GM12878 (cell line): ENCODE measurements around the gene SERBP1. TPM values are rescaled to one million over a fixed set of nuclear protein-coding genes. Genes with fewer than 3 reads are reported as not detected.
A peak's percentile ranks its signal among the peaks of the same experiment; 100 is the strongest.
"Not testable (repeated sequence)": the region's sequence is repeated elsewhere in the genome, so short reads cannot be mapped to it uniquely, and the experiment has no call there.

Experiments
- ATAC-seq: fragments of 200-7000 bp; cut with Tn5 transposase; 3 replicates; pipeline ENCODE4 v1.9.1; 2020; ENCODE audit warnings: mild to moderate bottlenecking, moderate library complexity
- BruUV-seq: library from RNA; stranded (reverse); fragments of 400-500 nt; replicated peaks from 2 replicates; lab custom pipeline; 2021; lab: Mats Ljungman, UMichigan
- CTCF ChIA-PET: fragments of 300-600 bp; sonication (Branson Sonifier 250); formaldehyde crosslinking; extraction: SDS; loops from one replicate; lab custom pipeline; 2021; ENCODE audit warnings: inconsistent platforms; lab: Yijun Ruan, JAX
- POLR2A ChIA-PET: fragments of 350-600 bp; formaldehyde crosslinking; extraction: SDS; loops from one replicate; lab custom pipeline; 2021; ENCODE audit warnings: inconsistent platforms; lab: Charles Lee
- RAD21 ChIA-PET: fragments of 300-600 bp; sonication (Branson Sonifier 250); formaldehyde crosslinking; loops from one replicate; lab custom pipeline; 2023; ENCODE audit warnings: antibody characterized with exemption; ENCODE audit not compliant: unreplicated experiment; lab: Charles Lee
- SMC1A ChIA-PET: fragments of 300-600 bp; sonication (Branson Sonifier 250); formaldehyde crosslinking; loops from one replicate; lab custom pipeline; 2023; ENCODE audit not compliant: unreplicated experiment, uncharacterized antibody; lab: Charles Lee
- DNase-seq: peaks from one replicate; pipeline ENCODE4 v3.0.0-alpha.2; 2011; ENCODE audit warnings: low read depth, low spot score
- FAIRE-seq: peaks from 3 replicates; lab custom pipeline; 2011; peaks lifted over from hg19 to GRCh38; lab: Jason Lieb, UNC
- H2AFZ ChIP-seq: 2 replicates; pipeline ENCODE4 v1.6.0; 2011; ENCODE audit warnings: low read depth, low read length, control low read depth; ENCODE audit not compliant: control insufficient read depth
- H3K27ac ChIP-seq: 2 replicates; pipeline ENCODE4 v1.5.1; 2011; ENCODE audit warnings: control low read depth; ENCODE audit not compliant: control insufficient read depth, insufficient read depth
- H3K27me3 ChIP-seq, 2 experiments: replicated peaks in 1 of 2; 2 replicates each; pipeline versions ENCODE4 v1.6.0 to v1.6.1; 2011; ENCODE audit warnings: low read length in 1 of 2; ENCODE audit not compliant: control insufficient read depth in 2 of 2, insufficient read depth in 2 of 2
- H3K36me3 ChIP-seq, 2 experiments: 2 replicates each; pipeline ENCODE4 v1.5.1; 2011; ENCODE audit warnings: low read length in 1 of 2; ENCODE audit not compliant: control insufficient read depth in 2 of 2, insufficient read depth in 2 of 2
- H3K4me1 ChIP-seq: 2 replicates; pipeline ENCODE4 v1.6.1; 2011; ENCODE audit warnings: mild to moderate bottlenecking, low read length, moderate library complexity, mixed read lengths; ENCODE audit not compliant: control insufficient read depth, insufficient read depth
- H3K4me2 ChIP-seq: 2 replicates; pipeline ENCODE4 v1.6.0; 2011; ENCODE audit warnings: control low read depth; ENCODE audit not compliant: control insufficient read depth, insufficient read depth
- H3K4me3 ChIP-seq: fragments of 200-600 bp; sonication (generic); 2 replicates; pipeline ENCODE4 v1.5.1; 2016
- H3K79me2 ChIP-seq: 2 replicates; pipeline ENCODE4 v1.6.0; 2011; ENCODE audit warnings: low read length; ENCODE audit not compliant: control insufficient read depth, insufficient read depth
- H3K9ac ChIP-seq: 2 replicates; pipeline ENCODE4 v1.8.0; 2011; ENCODE audit warnings: low read length, control low read depth, mixed read lengths; ENCODE audit not compliant: control insufficient read depth, insufficient read depth
- H3K9me3 ChIP-seq: replicated peaks from 3 replicates; pipeline ENCODE4 v1.5.1; 2011; ENCODE audit warnings: mild to moderate bottlenecking, low read length; ENCODE audit not compliant: control insufficient read depth, insufficient read depth
- H4K20me1 ChIP-seq: 2 replicates; pipeline ENCODE4 v1.6.0; 2011; ENCODE audit not compliant: control insufficient read depth, insufficient read depth
- SPI1 ChIP-seq: IDR thresholded peaks from 2 replicates; pipeline ENCODE4 v1.6.1; 2011; ENCODE audit warnings: low read depth, mild to moderate bottlenecking, low read length, moderate library complexity, borderline replicate concordance; ENCODE audit not compliant: insufficient read depth
- ZNF384 ChIP-seq: IDR thresholded peaks from 2 replicates; pipeline ENCODE4 v1.6.1; 2012; ENCODE audit warnings: low read depth, mild to moderate bottlenecking, low read length, improper control_type of control experiment, borderline replicate concordance
- WGBS: methylation state at CpG from one replicate; pipeline ENCODE4 v1.1.6; 2016; ENCODE audit warnings: low lambda C conversion rate; ENCODE audit not compliant: insufficient replicate concordance, insufficient coverage; ENCODE audit errors: missing lambda C conversion rate; 5-methylcytosine and 5-hydroxymethylcytosine counted together
- in situ Hi-C: fragments of 300-500 bp; cut with MboI; formaldehyde crosslinking; loops from 9 replicates; pipeline ENCODE4 v1.14.3; 2018; ENCODE audit warnings: mixed read lengths
- intact Hi-C: fragments of 100-400 bp; cut with micrococcal nuclease; formaldehyde crosslinking; loops from one replicate; pipeline ENCODE4 v1.14.2; 2022; ENCODE audit not compliant: unreplicated experiment
- polyA plus RNA-seq, 11 experiments: library from polyadenylated mRNA; depleted of rRNA in 4 of 11; unstranded in 6 of 11; stranded (reverse) in 5 of 11; fragments of >200 nt; fragmentation: Nextera tagmentation in 4 of 11; fragmentation: Illumina TruSeq in 1 of 11; extraction: Ambion mirVana in 4 of 11; extraction: Trizol in 1 of 11; gene quantifications; 1 replicate in 1 of 11; 2 replicates in 10 of 11; pipeline versions ENCODE4 v1.2.1 to v1.2.3, GENCODE V29; 2011 to 2016; ENCODE audit warnings: inconsistent platforms in 2 of 11, missing spikeins in 2 of 11, low read depth in 1 of 11
- total RNA-seq, 4 experiments: library from RNA; depleted of rRNA in 3 of 4; stranded (reverse); fragments of >200 nt in 3 of 4; fragmentation: Illumina TruSeq in 1 of 4; extraction: Trizol in 1 of 4; gene quantifications; 2 replicates each; pipeline versions ENCODE4 v1.2.1 to v1.2.3, GENCODE V29; 2013 to 2021
- TF ChIP-seq, protein P1 (sequence below): fragments of 450-650 bp; IDR thresholded peaks from 2 replicates; pipeline ENCODE4 v1.6.1; 2017; ENCODE audit warnings: antibody characterized with exemption, mild to moderate bottlenecking, moderate library complexity
- TF ChIP-seq, protein P2 (sequence below): fragments of 450-650 bp; IDR thresholded peaks from 2 replicates; pipeline ENCODE4 v1.6.1; 2016; ENCODE audit warnings: mild to moderate bottlenecking, moderate library complexity, borderline replicate concordance

The SERBP1 gene
- total and polyA plus RNA-seq, 10 of the 15 experiments (the other 5 are each of a cell fraction or from before 2014, with no cell fraction given), result 76.7 to 509 (median 384) TPM

DNA sequence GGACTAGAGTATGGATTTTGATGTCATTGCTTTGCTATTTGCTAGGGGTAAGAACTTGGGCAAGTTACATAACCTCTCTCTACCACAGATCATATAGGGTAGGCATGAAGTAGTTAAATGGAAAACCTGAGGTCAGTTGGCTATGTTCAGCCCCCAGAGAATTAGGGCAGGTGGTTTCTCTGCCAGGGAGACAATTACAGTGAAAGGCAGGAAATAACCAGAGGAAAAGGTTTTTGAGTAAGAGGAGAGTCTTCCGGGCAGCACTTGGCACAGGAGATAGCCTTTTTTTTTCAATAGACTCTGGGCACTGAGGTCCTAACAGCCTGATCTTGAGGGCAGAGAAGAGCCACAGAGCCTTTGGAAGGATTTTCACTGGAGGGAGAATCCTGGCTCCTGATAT lies 16.7 kb upstream of the SERBP1 start (continued):
- TF ChIP-seq, protein P1, sequence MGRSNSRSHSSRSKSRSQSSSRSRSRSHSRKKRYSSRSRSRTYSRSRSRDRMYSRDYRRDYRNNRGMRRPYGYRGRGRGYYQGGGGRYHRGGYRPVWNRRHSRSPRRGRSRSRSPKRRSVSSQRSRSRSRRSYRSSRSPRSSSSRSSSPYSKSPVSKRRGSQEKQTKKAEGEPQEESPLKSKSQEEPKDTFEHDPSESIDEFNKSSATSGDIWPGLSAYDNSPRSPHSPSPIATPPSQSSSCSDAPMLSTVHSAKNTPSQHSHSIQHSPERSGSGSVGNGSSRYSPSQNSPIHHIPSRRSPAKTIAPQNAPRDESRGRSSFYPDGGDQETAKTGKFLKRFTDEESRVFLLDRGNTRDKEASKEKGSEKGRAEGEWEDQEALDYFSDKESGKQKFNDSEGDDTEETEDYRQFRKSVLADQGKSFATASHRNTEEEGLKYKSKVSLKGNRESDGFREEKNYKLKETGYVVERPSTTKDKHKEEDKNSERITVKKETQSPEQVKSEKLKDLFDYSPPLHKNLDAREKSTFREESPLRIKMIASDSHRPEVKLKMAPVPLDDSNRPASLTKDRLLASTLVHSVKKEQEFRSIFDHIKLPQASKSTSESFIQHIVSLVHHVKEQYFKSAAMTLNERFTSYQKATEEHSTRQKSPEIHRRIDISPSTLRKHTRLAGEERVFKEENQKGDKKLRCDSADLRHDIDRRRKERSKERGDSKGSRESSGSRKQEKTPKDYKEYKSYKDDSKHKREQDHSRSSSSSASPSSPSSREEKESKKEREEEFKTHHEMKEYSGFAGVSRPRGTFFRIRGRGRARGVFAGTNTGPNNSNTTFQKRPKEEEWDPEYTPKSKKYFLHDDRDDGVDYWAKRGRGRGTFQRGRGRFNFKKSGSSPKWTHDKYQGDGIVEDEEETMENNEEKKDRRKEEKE, result no peak

GRCh38 chr1:67446014-67446413 lies 15.8 kb upstream of the SERBP1 start:
- H3K4me2 ChIP-seq, H2AFZ ChIP-seq, SMC1A ChIA-PET, H3K27ac ChIP-seq, DNase-seq, H3K27me3 ChIP-seq, POLR2A ChIA-PET, H3K9me3 ChIP-seq, H3K79me2 ChIP-seq, CTCF ChIA-PET, H3K4me1 ChIP-seq, H3K9ac ChIP-seq, H3K4me3 ChIP-seq, FAIRE-seq, BruUV-seq, in situ Hi-C loops, ATAC-seq, intact Hi-C loops, H3K36me3 ChIP-seq, H4K20me1 ChIP-seq: not testable (repeated sequence)
- TF ChIP-seq, protein P2, sequence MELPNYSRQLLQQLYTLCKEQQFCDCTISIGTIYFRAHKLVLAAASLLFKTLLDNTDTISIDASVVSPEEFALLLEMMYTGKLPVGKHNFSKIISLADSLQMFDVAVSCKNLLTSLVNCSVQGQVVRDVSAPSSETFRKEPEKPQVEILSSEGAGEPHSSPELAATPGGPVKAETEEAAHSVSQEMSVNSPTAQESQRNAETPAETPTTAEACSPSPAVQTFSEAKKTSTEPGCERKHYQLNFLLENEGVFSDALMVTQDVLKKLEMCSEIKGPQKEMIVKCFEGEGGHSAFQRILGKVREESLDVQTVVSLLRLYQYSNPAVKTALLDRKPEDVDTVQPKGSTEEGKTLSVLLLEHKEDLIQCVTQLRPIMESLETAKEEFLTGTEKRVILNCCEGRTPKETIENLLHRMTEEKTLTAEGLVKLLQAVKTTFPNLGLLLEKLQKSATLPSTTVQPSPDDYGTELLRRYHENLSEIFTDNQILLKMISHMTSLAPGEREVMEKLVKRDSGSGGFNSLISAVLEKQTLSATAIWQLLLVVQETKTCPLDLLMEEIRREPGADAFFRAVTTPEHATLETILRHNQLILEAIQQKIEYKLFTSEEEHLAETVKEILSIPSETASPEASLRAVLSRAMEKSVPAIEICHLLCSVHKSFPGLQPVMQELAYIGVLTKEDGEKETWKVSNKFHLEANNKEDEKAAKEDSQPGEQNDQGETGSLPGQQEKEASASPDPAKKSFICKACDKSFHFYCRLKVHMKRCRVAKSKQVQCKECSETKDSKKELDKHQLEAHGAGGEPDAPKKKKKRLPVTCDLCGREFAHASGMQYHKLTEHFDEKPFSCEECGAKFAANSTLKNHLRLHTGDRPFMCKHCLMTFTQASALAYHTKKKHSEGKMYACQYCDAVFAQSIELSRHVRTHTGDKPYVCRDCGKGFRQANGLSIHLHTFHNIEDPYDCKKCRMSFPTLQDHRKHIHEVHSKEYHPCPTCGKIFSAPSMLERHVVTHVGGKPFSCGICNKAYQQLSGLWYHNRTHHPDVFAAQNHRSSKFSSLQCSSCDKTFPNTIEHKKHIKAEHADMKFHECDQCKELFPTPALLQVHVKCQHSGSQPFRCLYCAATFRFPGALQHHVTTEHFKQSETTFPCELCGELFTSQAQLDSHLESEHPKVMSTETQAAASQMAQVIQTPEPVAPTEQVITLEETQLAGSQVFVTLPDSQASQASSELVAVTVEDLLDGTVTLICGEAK, result peak; percentile 30; the same call in 1 of the 2 replicates
- peak; percentile 61 for TF ChIP-seq ZNF384
- peak; percentile 30; the same call in 1 of the 2 replicates for TF ChIP-seq SPI1
- WGBS, result 0% methylated on average over 2 of the region's 5 CpGs
- RAD21 ChIA-PET, result interaction anchor here (0.6 to 0.8 kb wide), 3 partner anchors 9 to 935 kb away, joined by 3 to 4 read pairs (median 3); no protein-coding TSS in a partner anchor
